ENCODE data around the gene GJB5.
"Not testable (repeated sequence)": the region's sequence is repeated elsewhere in the genome, so short reads cannot be mapped to it uniquely, and the experiment has no call there.

Gene GJB5

DNA sequence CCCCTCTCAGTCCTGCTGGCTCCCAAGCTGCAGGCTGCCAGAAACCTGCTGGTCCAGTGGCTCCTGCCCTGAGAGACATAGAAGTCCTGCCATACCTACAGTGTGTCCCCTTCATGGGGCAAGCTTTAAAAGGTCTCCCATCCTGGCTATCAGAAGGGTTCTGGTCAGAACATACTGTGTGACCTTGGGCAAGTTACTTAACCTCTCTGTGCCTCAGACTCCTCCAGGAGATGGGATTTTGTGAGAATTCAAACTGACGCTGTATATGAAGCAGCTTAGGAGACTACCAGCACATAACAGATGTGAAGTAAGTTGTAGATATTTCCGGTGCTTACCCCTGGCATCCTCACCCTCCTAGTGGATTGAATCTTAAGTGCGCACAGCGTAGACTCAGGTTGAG lies 8.7 kb upstream of the GJB5 start:
- DNase-seq: no peak

GRCh38 chr1:34746785-34747637 lies 7.8 kb upstream of the GJB5 start:
- DNase-seq: no peak

DNA sequence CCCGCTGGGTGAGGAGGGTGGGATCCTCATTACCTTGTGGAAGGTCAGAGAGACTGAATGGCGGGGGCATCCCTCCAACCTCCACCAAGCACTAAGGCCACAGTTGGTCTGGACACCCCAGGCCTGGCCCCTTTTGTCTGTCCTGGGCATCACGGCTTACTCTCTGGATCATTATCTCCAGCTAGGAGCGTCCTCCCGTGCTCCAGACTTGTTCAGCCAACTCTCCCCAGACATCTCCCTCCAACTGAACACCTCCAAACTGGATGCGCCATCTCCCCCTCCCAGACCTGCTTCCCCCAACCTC lies 7.3 kb upstream of the GJB5 start:
- DNase-seq: no peak

- DNase-seq: no peak
Measured at GRCh38 chr1:34749992-34750391, 4.9 kb upstream of the GJB5 start.

GRCh38 chr1:34750610-34751009 lies 4.2 kb upstream of the GJB5 start:
- no peak for DNase-seq

GRCh38 chr1:34753163-34753562 lies 1.7 kb upstream of the GJB5 start:
- no peak for DNase-seq

- DNase-seq: no peak
Measured at GRCh38 chr1:34755961-34756360, 1.1 kb downstream of the GJB5 start.

DNA sequence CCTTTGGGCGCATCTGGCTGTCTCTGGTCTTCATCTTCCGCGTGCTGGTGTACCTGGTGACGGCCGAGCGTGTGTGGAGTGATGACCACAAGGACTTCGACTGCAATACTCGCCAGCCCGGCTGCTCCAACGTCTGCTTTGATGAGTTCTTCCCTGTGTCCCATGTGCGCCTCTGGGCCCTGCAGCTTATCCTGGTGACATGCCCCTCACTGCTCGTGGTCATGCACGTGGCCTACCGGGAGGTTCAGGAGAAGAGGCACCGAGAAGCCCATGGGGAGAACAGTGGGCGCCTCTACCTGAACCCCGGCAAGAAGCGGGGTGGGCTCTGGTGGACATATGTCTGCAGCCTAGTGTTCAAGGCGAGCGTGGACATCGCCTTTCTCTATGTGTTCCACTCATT lies 2.5 kb downstream of the GJB5 start:
- no peak for DNase-seq

DNA sequence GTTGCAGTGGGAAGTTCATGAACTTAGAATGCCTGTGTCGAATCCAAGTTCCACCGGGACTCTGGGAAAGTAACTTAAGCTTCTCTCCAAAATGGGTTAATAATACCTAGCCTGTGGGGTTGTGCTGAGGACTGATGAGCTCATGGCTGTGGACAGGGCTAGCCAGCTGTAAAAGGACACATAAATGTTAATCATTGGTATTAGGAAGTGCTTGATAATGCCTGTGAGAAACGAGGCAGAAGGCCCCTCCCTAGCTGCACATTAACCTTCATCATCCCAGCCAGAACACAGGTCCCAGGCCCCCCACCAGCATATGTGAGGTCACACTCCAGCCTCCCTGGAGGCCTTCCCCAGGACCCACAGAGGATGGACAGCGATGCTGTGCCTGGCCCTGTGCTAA lies 3.9 kb downstream of the GJB5 start:
- DNase-seq: no peak

GRCh38 chr1:34759503-34760357 lies 4.9 kb downstream of the GJB5 start, which contains the start of gene GJB4:
Gene GJB4 (plus strand): TSS chr1:34759740. CDS start chr1:34761255, 1,515 bp downstream.
- no peak for DNase-seq

- no peak for DNase-seq
Measured at GRCh38 chr1:34761176-34761761, 6.4 kb downstream of the GJB5 start.

- DNase-seq: no peak
Measured at GRCh38 chr1:34761776-34762307, 7.0 kb downstream of the GJB5 start.

DNA sequence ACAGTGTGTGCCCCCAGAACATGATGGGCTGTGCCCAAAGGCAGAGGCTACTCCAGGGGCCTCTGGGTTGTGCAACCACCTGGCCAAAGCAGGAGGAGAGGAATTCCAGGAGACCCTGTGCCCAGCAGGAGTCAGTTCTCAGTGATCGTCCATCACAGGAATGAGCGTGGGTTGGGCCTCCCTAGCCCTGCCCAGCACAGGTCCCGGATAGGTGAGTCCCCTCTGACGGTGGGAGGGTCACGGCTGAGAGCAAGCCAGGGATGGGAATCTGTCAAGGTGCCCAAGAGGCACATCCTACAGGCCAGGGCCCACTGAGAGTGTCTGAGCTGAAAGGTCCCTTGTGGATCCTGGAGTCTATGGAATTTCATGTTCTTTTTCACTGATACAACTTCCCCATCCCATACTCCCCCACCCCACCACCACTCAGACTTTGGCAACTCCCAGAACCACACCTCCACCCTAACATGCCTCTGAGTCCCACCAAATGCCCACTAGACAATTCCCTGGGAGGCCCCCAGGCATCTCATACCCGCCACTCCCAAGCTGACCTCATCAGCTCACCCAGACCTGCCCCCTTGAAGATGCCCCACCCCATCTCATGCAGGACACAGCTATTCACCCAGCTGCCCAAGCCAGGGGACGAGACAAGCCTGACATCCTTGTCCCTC lies 7.8 kb downstream of the GJB5 start:
- DNase-seq: no peak

- DNase-seq: no peak
Measured at GRCh38 chr1:34763142-34763781, 8.4 kb downstream of the GJB5 start.

- DNase-seq: no peak
Measured at GRCh38 chr1:34768856-34769255, 14.0 kb downstream of the GJB5 start.

DNA sequence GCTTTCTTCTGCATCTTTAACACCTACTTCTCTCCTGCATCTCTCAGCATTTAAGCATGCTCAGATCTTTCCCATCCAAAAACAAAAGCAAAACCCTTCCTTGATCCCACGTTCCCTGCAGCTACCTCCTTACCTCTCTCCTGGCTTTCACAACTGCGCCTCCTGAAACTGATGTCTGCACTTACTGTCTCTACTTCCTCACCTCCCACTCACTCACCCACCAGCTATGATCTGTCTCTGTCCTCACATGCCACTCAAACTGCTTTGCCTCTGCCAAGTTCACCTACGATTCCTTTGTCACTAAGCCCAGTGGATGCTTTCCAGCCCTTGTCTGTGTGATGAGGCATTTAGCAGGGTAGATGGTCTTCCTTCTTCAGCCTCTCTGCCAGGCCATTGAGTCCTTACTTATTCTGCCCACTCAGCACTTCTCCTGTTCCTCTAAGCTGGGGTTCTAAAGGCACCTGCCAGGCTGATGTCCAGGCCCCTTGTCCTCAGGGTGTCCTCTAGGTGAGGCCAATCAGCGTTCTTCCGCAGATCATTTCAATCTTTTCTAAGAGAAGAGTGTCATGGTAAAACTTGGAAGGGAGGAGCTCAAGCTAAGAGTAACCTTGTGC lies 16.2 kb downstream of the GJB5 start:
- DNase-seq: no peak

GRCh38 chr1:34771573-34772371 lies 16.9 kb downstream of the GJB5 start:
- DNase-seq: no peak

DNA sequence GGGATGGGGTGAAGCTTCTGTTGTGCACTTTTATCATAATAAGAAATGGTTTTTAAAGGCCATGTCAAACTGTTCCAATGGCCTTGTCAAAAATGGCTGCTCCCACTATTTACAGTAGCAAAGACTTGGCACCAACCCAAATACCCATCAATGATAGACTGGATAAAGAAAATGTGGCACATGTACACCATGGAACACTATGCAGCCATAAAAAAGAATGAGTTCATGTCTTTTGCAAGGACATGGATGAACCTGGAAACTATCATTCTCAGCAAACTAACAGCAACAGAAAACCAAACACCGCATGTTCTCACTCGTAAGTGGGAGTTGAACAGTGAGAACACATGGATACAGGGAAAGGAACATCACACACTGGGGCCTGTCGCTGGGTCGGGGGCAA lies 18.3 kb downstream of the GJB5 start:
- DNase-seq: not testable (repeated sequence)

GRCh38 chr1:34774957-34775356 lies 20.1 kb downstream of the GJB5 start:
- no peak for DNase-seq

DNA sequence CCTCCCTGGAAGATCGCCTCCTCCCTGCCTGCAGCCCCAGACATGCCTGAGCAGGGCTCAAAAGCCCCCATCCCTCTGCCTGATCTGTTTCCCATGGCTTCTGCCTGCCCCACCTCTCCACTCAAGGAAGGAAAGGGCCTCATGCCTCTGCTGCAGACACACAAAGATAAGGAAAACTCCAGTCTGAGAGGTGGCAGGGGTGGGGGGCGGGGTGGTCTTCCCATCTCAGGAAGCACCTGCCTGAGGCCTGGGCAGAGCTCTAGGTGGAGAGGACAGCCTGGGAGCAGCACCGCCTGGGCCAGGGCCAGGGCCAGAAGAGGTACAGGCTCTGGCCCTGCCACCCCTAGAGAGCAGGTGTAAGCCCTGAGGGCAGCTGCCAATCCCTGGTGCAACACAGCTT lies 22.1 kb downstream of the GJB5 start:
- no peak for DNase-seq

Measured in NCI-H1048 (cell line).